B cell (primary cell): Measurements from ENCODE around the gene ADCY2. TPM values are rescaled to one million over a fixed set of nuclear protein-coding genes. Genes with fewer than 3 reads are reported as not detected.

Experiments used
- ATAC-seq: fragments of 200-7000 bp; cut with Tn5 transposase; one replicate; pipeline ENCODE4 v1.10.0; 2021; ENCODE audit warnings: low read depth, mild to moderate bottlenecking, moderate number of reproducible peaks, moderate library complexity
- CTCF ChIA-PET: fragments of 350-600 bp; sonication (Branson Sonifier 250); formaldehyde crosslinking; loops from one replicate; lab custom pipeline; 2021; ENCODE audit warnings: antibody characterized with exemption, inconsistent platforms; lab: Charles Lee
- POLR2A ChIA-PET: fragments of 350-600 bp; sonication (Branson Sonifier 250); formaldehyde crosslinking; loops from one replicate; lab custom pipeline; 2021; ENCODE audit warnings: antibody characterized with exemption; lab: Charles Lee
- DNase-seq: peaks from one replicate; pipeline ENCODE4 v3.0.0; 2013
- H2AFZ ChIP-seq: 2 replicates; pipeline ENCODE4 v1.6.1; 2012; ENCODE audit warnings: mild to moderate bottlenecking, low read depth, low read length; ENCODE audit not compliant: insufficient read depth, poor library complexity, severe bottlenecking
- H3K27ac ChIP-seq, 2 donors: 1 replicate in 1 of 2; 2 replicates in 1 of 2; pipeline ENCODE4 v1.5.1; 2012 to 2013; ENCODE audit warnings: low read length in 2 of 2, mild to moderate bottlenecking in 2 of 2, moderate library complexity in 1 of 2
- H3K27me3 ChIP-seq, 4 experiments: fragments of 200-600 bp in 1 of 4; sonication (generic) in 1 of 4; replicated peaks in 1 of 4; 1 replicate in 2 of 4; 2 replicates in 2 of 4; pipeline versions ENCODE4 v1.6.1 to v1.7.0; 2013 to 2016; ENCODE audit warnings: low read length in 3 of 4, mild to moderate bottlenecking in 2 of 4, mixed read lengths in 1 of 4, moderate library complexity in 1 of 4; ENCODE audit not compliant: insufficient read depth in 4 of 4, control insufficient read depth in 3 of 4; ENCODE audit errors: control extremely low read depth in 1 of 4
- H3K36me3 ChIP-seq, 2 experiments: replicated peaks in 1 of 2; 1 replicate in 1 of 2; 2 replicates in 1 of 2; pipeline versions ENCODE4 v1.6.1 to v1.7.1; 2013; ENCODE audit warnings: low read length in 1 of 2; ENCODE audit not compliant: insufficient read depth in 2 of 2, control insufficient read depth in 1 of 2; ENCODE audit errors: control extremely low read depth in 1 of 2, extremely low read depth in 1 of 2
- H3K4me1 ChIP-seq, 2 donors: fragments of 200-600 bp in 1 of 2; sonication (generic) in 1 of 2; 1 replicate in 1 of 2; 2 replicates in 1 of 2; pipeline versions ENCODE4 v1.5.1 to v1.6.1; 2013 to 2017; ENCODE audit warnings: low read length in 2 of 2; ENCODE audit not compliant: control insufficient read depth in 2 of 2, insufficient read depth in 2 of 2
- H3K4me2 ChIP-seq: replicated peaks from 2 replicates; pipeline ENCODE3; 2012; ENCODE audit warnings: mild to moderate bottlenecking, low read depth, low read length; ENCODE audit not compliant: poor library complexity, severe bottlenecking
- H3K4me3 ChIP-seq, 5 experiments: fragments of 200-600 bp in 1 of 5; sonication (generic) in 1 of 5; 1 replicate in 3 of 5; 2 replicates in 2 of 5; pipeline versions ENCODE4 v1.5.1 to v1.7.0; 2011 to 2016; ENCODE audit warnings: low read length in 4 of 5, mild to moderate bottlenecking in 4 of 5, low read depth in 2 of 5, control low read depth in 1 of 5, moderate library complexity in 1 of 5; ENCODE audit not compliant: insufficient read depth in 1 of 5; ENCODE audit errors: control extremely low read depth in 1 of 5, extremely low read depth in 1 of 5
- H3K79me2 ChIP-seq: fragments of 200-600 bp; sonication (generic); one replicate; pipeline ENCODE4 v1.6.0; 2016; ENCODE audit warnings: low read length; ENCODE audit not compliant: control insufficient read depth, insufficient read depth
- H3K9ac ChIP-seq: fragments of 200-600 bp; sonication (generic); 2 replicates; pipeline ENCODE4 v1.6.1; 2017; ENCODE audit warnings: mild to moderate bottlenecking, low read length, moderate library complexity
- H3K9me3 ChIP-seq, 3 donors: one replicate each; pipeline versions ENCODE4 v1.6.1 to v1.7.1; 2013; ENCODE audit warnings: low read length in 2 of 3; ENCODE audit not compliant: control insufficient read depth in 2 of 3, insufficient read depth in 1 of 3; ENCODE audit errors: control extremely low read depth in 1 of 3
- H4K20me1 ChIP-seq: 2 replicates; pipeline ENCODE4 v1.6.0; 2012; ENCODE audit warnings: mild to moderate bottlenecking, low read length; ENCODE audit not compliant: insufficient read depth, control insufficient read depth, poor library complexity, severe bottlenecking
- H3K27ac Mint-ChIP-seq: one replicate; pipeline ENCODE4 v1.8.0; 2021; ENCODE audit warnings: mixed read lengths
- H3K27me3 Mint-ChIP-seq: one replicate; pipeline ENCODE4 v1.8.0; 2021; ENCODE audit warnings: mixed read lengths
- H3K4me1 Mint-ChIP-seq: one replicate; pipeline ENCODE4 v1.8.0; 2021; ENCODE audit warnings: mixed read lengths
- H3K4me3 Mint-ChIP-seq: one replicate; pipeline ENCODE4 v1.8.0; 2021; ENCODE audit warnings: mixed read lengths
- H3K9me3 Mint-ChIP-seq: one replicate; pipeline ENCODE4 v1.8.0; 2022; ENCODE audit warnings: mixed read lengths; ENCODE audit not compliant: insufficient read depth
- EZH2 ChIP-seq: IDR thresholded peaks from 2 replicates; pipeline ENCODE4 v1.6.1; 2012; ENCODE audit warnings: borderline replicate concordance, low read depth, mild to moderate bottlenecking, moderate library complexity, low read length; ENCODE audit not compliant: insufficient read depth, poor library complexity, severe bottlenecking
- WGBS: methylation state at CpG from one replicate; pipeline ENCODE4 v1.1.5; 2013; ENCODE audit warnings: missing lambda C conversion rate; ENCODE audit not compliant: insufficient coverage; 5-methylcytosine and 5-hydroxymethylcytosine counted together
- intact Hi-C: fragments of 100-400 bp; cut with micrococcal nuclease; formaldehyde crosslinking; loops from one replicate; pipeline ENCODE4 v1.10.0; 2022
- polyA plus RNA-seq: library from polyadenylated mRNA; depleted of rRNA; stranded (reverse); fragments of >200 nt; gene quantifications from 2 replicates; pipeline ENCODE4 v1.2.3, GENCODE V29; 2012
- total RNA-seq, 2 donors: library from RNA; stranded (reverse); fragments of 120-200 nt in 1 of 2; gene quantifications; 1 replicate in 1 of 2; 2 replicates in 1 of 2; pipeline versions ENCODE4 v1.2.3 to v1.2.4, GENCODE V29; 2013 to 2022
- TF ChIP-seq, protein P1 (sequence below): fragments of 200-600 bp; IDR thresholded peaks from one replicate; pipeline ENCODE4 v1.8.0; 2022; ENCODE audit warnings: antibody characterized with exemption, mild to moderate bottlenecking

Gene ADCY2
- total and polyA plus RNA-seq, 2 donors (not counting 1 experiment from before 2014, with no cell fraction given), result not detected

GRCh38 chr5:7589800-7590199, 193.9 kb downstream of the ADCY2 start:
- no peaks in the 10 kb centered on the region for H3K9me3 ChIP-seq
- no peak overlapping the region for H3K4me3 ChIP-seq
- Mint-ChIP-seq H3K27me3 (no peaks in the 10 kb centered on the region), H3K4me3 (no peak overlapping the region), H3K4me1 (no peaks in the 10 kb centered on the region), H3K9me3 (no peaks in the 10 kb centered on the region), H3K27ac (no peak overlapping the region)
- ChIA-PET CTCF (no interaction called here), POLR2A (no interaction called here)
- no peak overlapping the region for H3K4me2 ChIP-seq
- WGBS, result 83% methylated on average over 5 of the region's 5 CpGs
- H3K36me3 ChIP-seq, result no peaks in the 10 kb centered on the region
- DNase-seq, result no peak
- no peaks in the 10 kb centered on the region for H3K4me1 ChIP-seq
- H3K27ac ChIP-seq, result no peak overlapping the region
- intact Hi-C loops, result no loop called here
- ATAC-seq, result no peak
- H3K9ac ChIP-seq, result no peak overlapping the region
- no peak for TF ChIP-seq EZH2
- TF ChIP-seq, protein P1, sequence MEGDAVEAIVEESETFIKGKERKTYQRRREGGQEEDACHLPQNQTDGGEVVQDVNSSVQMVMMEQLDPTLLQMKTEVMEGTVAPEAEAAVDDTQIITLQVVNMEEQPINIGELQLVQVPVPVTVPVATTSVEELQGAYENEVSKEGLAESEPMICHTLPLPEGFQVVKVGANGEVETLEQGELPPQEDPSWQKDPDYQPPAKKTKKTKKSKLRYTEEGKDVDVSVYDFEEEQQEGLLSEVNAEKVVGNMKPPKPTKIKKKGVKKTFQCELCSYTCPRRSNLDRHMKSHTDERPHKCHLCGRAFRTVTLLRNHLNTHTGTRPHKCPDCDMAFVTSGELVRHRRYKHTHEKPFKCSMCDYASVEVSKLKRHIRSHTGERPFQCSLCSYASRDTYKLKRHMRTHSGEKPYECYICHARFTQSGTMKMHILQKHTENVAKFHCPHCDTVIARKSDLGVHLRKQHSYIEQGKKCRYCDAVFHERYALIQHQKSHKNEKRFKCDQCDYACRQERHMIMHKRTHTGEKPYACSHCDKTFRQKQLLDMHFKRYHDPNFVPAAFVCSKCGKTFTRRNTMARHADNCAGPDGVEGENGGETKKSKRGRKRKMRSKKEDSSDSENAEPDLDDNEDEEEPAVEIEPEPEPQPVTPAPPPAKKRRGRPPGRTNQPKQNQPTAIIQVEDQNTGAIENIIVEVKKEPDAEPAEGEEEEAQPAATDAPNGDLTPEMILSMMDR, result no peak
- H3K79me2 ChIP-seq, result no peaks in the 10 kb centered on the region
- no peaks in the 10 kb centered on the region for H4K20me1 ChIP-seq
- H3K27me3 ChIP-seq, result no peaks in the 10 kb centered on the region
- no peak overlapping the region for H2AFZ ChIP-seq

DNA sequence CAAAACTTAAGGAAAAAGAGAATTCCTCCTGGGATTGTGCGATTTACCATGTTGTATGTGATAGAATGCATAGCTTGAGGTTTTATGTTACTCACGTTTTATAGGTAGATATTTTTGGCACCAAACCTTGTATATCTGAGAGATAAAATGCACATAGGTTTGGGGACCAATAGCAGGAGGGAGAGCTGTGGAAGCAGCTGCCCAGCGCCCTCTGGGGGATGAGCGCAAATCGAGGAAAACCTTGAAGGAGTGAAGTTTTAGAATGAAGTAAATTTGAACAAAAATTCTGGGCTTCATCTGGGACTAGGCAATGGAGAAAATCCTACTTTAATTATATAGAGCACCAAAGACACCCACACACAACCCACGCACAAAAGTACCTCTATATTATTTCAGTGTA, 197.0 kb downstream of the ADCY2 start:
- Histone ChIP-seq H4K20me1 (no peaks in the 10 kb centered on the region), H2AFZ (no peak overlapping the region), H3K79me2 (no peaks in the 10 kb centered on the region), H3K9ac (no peak overlapping the region), H3K4me3 (no peak overlapping the region), H3K4me1 (no peaks in the 10 kb centered on the region), H3K27ac (no peak overlapping the region), H3K27me3 (no peaks in the 10 kb centered on the region), H3K36me3 (no peaks in the 10 kb centered on the region), H3K4me2 (no peak overlapping the region), H3K9me3 (no peaks in the 10 kb centered on the region)
- Mint-ChIP-seq H3K27ac (no peak overlapping the region), H3K4me1 (no peaks in the 10 kb centered on the region), H3K9me3 (no peaks in the 10 kb centered on the region), H3K4me3 (no peak overlapping the region), H3K27me3 (no peaks in the 10 kb centered on the region)
- CTCF ChIA-PET, result no interaction called here
- WGBS, result 0% methylated on average over 1 of the region's 6 CpGs
- ATAC-seq (no peak), DNase-seq (no peak)
- TF ChIP-seq, protein P1, result no peak
- TF ChIP-seq EZH2, result no peak
- POLR2A ChIA-PET, result no interaction called here
- intact Hi-C loops, result no loop called here
